H9 (cell line): ENCODE results near the gene OTOF. TPM values are rescaled to one million over a fixed set of nuclear protein-coding genes. Genes with fewer than 3 reads are reported as not detected.

Experiments used
- DNase-seq: peaks from one replicate; pipeline ENCODE4 v3.0.0-alpha.2; 2017
- H2AFZ ChIP-seq: one replicate; pipeline ENCODE4 v1.6.1; 2013; ENCODE audit warnings: mild to moderate bottlenecking, low read length, control low read depth, moderate library complexity
- H2AK5ac ChIP-seq: 2 replicates; pipeline ENCODE4 v1.6.1; 2013; ENCODE audit warnings: low read length, control low read depth, mixed read lengths; ENCODE audit not compliant: insufficient read length
- H2BK120ac ChIP-seq: one replicate; pipeline ENCODE4 v1.6.1; 2013; ENCODE audit warnings: low read depth, mild to moderate bottlenecking, low read length, control low read depth, inconsistent platforms; ENCODE audit not compliant: poor library complexity, severe bottlenecking
- H2BK12ac ChIP-seq: 2 replicates; pipeline ENCODE4 v1.6.1; 2013; ENCODE audit warnings: low read length, control low read depth, mixed read lengths, low read depth; ENCODE audit not compliant: insufficient read length
- H2BK15ac ChIP-seq: 2 replicates; pipeline ENCODE4 v1.6.1; 2013; ENCODE audit warnings: low read depth, low read length, control low read depth
- H2BK20ac ChIP-seq: one replicate; pipeline ENCODE4 v1.6.1; 2013; ENCODE audit warnings: low read depth, mild to moderate bottlenecking, low read length, control low read depth, inconsistent platforms; ENCODE audit not compliant: poor library complexity, severe bottlenecking
- H2BK5ac ChIP-seq: 2 replicates; pipeline ENCODE4 v1.6.1; 2013; ENCODE audit warnings: low read length, control low read depth, mixed read lengths; ENCODE audit not compliant: insufficient read length
- H3K14ac ChIP-seq: 2 replicates; pipeline ENCODE4 v1.6.1; 2013; ENCODE audit warnings: low read length, control low read depth; ENCODE audit not compliant: insufficient read depth
- H3K18ac ChIP-seq: 2 replicates; pipeline ENCODE4 v1.6.1; 2013; ENCODE audit warnings: low read depth, mild to moderate bottlenecking, mixed read lengths, low read length, control low read depth; ENCODE audit not compliant: insufficient read length
- H3K23ac ChIP-seq: 2 replicates; pipeline ENCODE4 v1.6.1; 2013; ENCODE audit warnings: low read length, control low read depth, mixed read lengths, low read depth; ENCODE audit not compliant: insufficient read length
- H3K23me2 ChIP-seq: 2 replicates; pipeline ENCODE4 v1.6.1; 2013; ENCODE audit warnings: low read depth, mild to moderate bottlenecking, mixed read lengths, low read length, control low read depth; ENCODE audit not compliant: insufficient read length, poor library complexity, severe bottlenecking
- H3K27ac ChIP-seq: 2 replicates; pipeline ENCODE4 v1.5.1; 2013; ENCODE audit warnings: low read length, control low read depth, mixed read lengths, low read depth; ENCODE audit not compliant: insufficient read length
- H3K27me3 ChIP-seq: 2 replicates; pipeline ENCODE4 v1.6.1; 2013; ENCODE audit warnings: low read length, control low read depth, inconsistent platforms; ENCODE audit not compliant: insufficient read depth
- H3K4ac ChIP-seq: 2 replicates; pipeline ENCODE4 v1.6.1; 2013; ENCODE audit warnings: low read depth, mild to moderate bottlenecking, control low read depth, inconsistent platforms, low read length, moderate library complexity
- H3K4me1 ChIP-seq: 2 replicates; pipeline ENCODE4 v1.6.1; 2013; ENCODE audit warnings: low read length, control low read depth, inconsistent platforms; ENCODE audit not compliant: insufficient read depth
- H3K4me2 ChIP-seq: 2 replicates; pipeline ENCODE4 v1.6.1; 2013; ENCODE audit warnings: low read length, control low read depth, mixed read lengths; ENCODE audit not compliant: insufficient read length, insufficient read depth
- H3K56ac ChIP-seq: 2 replicates; pipeline ENCODE4 v1.6.1; 2013; ENCODE audit warnings: low read depth, mild to moderate bottlenecking, mixed read lengths, low read length, control low read depth; ENCODE audit not compliant: insufficient read length
- H3K79me1 ChIP-seq: 2 replicates; pipeline ENCODE4 v1.6.1; 2013; ENCODE audit warnings: low read depth, mild to moderate bottlenecking, moderate library complexity, low read length, control low read depth, inconsistent platforms; ENCODE audit not compliant: insufficient read depth, poor library complexity, severe bottlenecking
- H3K79me2 ChIP-seq: 2 replicates; pipeline ENCODE4 v1.6.1; 2013; ENCODE audit warnings: low read length, control low read depth, inconsistent platforms; ENCODE audit not compliant: insufficient read depth
- H3K9ac ChIP-seq: 2 replicates; pipeline ENCODE4 v1.6.1; 2013; ENCODE audit warnings: low read length, control low read depth, mixed read lengths; ENCODE audit not compliant: insufficient read length; ENCODE audit errors: extremely low read depth
- H3K9me3 ChIP-seq: one replicate; pipeline ENCODE4 v1.6.1; 2013; ENCODE audit warnings: low read depth, low read length, inconsistent platforms; ENCODE audit not compliant: control insufficient read depth
- H3T11ph ChIP-seq: one replicate; pipeline ENCODE4 v1.6.1; 2013; ENCODE audit warnings: mild to moderate bottlenecking, low read length, control low read depth, inconsistent platforms
- H4K20me1 ChIP-seq: one replicate; pipeline ENCODE4 v1.6.1; 2013; ENCODE audit not compliant: control insufficient read depth, insufficient read length, insufficient read depth
- H4K5ac ChIP-seq: 2 replicates; pipeline ENCODE4 v1.6.1; 2013; ENCODE audit warnings: low read depth, mild to moderate bottlenecking, mixed read lengths, low read length, control low read depth; ENCODE audit not compliant: insufficient read length
- H4K8ac ChIP-seq: replicated peaks from 2 replicates; pipeline ENCODE4 v1.6.1; 2013; ENCODE audit warnings: low read length, control low read depth, mixed read lengths, low read depth; ENCODE audit not compliant: insufficient read length
- H4K91ac ChIP-seq: 2 replicates; pipeline ENCODE4 v1.6.1; 2013; ENCODE audit warnings: low read depth, mild to moderate bottlenecking, moderate library complexity, mixed read lengths, low read length, control low read depth; ENCODE audit not compliant: insufficient read length
- H3K27ac Mint-ChIP-seq, 3 experiments: 2 replicates in 2 of 3; 3 replicates in 1 of 3; pipeline ENCODE4 v1.8.0; 2020 to 2021; ENCODE audit warnings: mixed read lengths in 3 of 3, mild to moderate bottlenecking in 1 of 3, moderate library complexity in 1 of 3
- H3K27me3 Mint-ChIP-seq: 2 replicates; pipeline ENCODE4 v1.8.0; 2021; ENCODE audit warnings: low read depth, mild to moderate bottlenecking, moderate library complexity, mixed read lengths
- H3K36me3 Mint-ChIP-seq, 3 experiments: 2 replicates in 2 of 3; 3 replicates in 1 of 3; pipeline ENCODE4 v1.8.0; 2020 to 2021; ENCODE audit warnings: low read depth in 3 of 3, mixed read lengths in 3 of 3; ENCODE audit not compliant: insufficient read depth in 1 of 3
- H3K4me1 Mint-ChIP-seq, 2 experiments: 2 replicates each; pipeline ENCODE4 v1.8.0; 2020; ENCODE audit warnings: mixed read lengths in 2 of 2
- H3K4me3 Mint-ChIP-seq, 2 experiments: 2 replicates in 1 of 2; 3 replicates in 1 of 2; pipeline ENCODE4 v1.8.0; 2020 to 2021; ENCODE audit warnings: mild to moderate bottlenecking in 2 of 2, mixed read lengths in 2 of 2, moderate library complexity in 1 of 2
- H3K9me3 Mint-ChIP-seq, 2 experiments: 2 replicates in 1 of 2; 3 replicates in 1 of 2; pipeline ENCODE4 v1.8.0; 2020; ENCODE audit warnings: mild to moderate bottlenecking in 2 of 2, mixed read lengths in 2 of 2, moderate library complexity in 1 of 2
- WGBS: extraction: QIAGEN DNeasy Blood & Tissue Kit; methylation state at CpG from one replicate; pipeline ENCODE4 v1.1.7; 2013; ENCODE audit warnings: missing lambda C conversion rate, low lambda C conversion rate, mixed read lengths; ENCODE audit not compliant: insufficient read length; ENCODE audit errors: extremely low coverage; 5-methylcytosine and 5-hydroxymethylcytosine counted together
- total RNA-seq: library from RNA; stranded (reverse); gene quantifications from 2 replicates; pipeline ENCODE4 v1.2.1, GENCODE V29; 2021
- TF ChIP-seq, protein P1 (sequence below): fragments of 200-600 bp; sonication (generic); conservative IDR thresholded peaks from 3 replicates; pipeline ENCODE4 v1.8.0; 2021; ENCODE audit warnings: antibody characterized with exemption, mild to moderate bottlenecking

OTOF gene
- total RNA-seq, 1 experiment from 2014 or later, result 0.35 TPM

GRCh38 chr2:26444236-26444635 is 33.7 kb downstream of the OTOF start:
- Histone ChIP-seq H3K18ac (no peak overlapping the region), H2BK5ac (no peak overlapping the region), H2BK20ac (no peak overlapping the region), H3K14ac (no peak overlapping the region), H2BK120ac (no peak overlapping the region), H3K4me2 (no peak overlapping the region), H4K91ac (no peak overlapping the region), H3K4ac (no peak overlapping the region), H3K4me1 (no peaks in the 10 kb centered on the region), H4K5ac (no peak overlapping the region), H3K27ac (no peak overlapping the region), H2BK12ac (no peak overlapping the region), H3T11ph (no peak overlapping the region), H4K8ac (no peak overlapping the region), H2AK5ac (no peak overlapping the region), H2AFZ (no peak overlapping the region), H3K23me2 (no peaks in the 10 kb centered on the region), H3K9ac (no peak overlapping the region), H3K9me3 (no peaks in the 10 kb centered on the region), H3K27me3 (no peaks in the 10 kb centered on the region), H3K79me1 (no peaks in the 10 kb centered on the region), H3K23ac (no peak overlapping the region), H2BK15ac (no peak overlapping the region; the same call in 1 of the 2 replicates), H3K56ac (no peak overlapping the region), H4K20me1 (no peaks in the 10 kb centered on the region), H3K79me2 (no peaks in the 10 kb centered on the region)
- Mint-ChIP-seq H3K27ac (no peak overlapping the region), H3K36me3 (peaks cover 0 to 2% (median 0%) of the 10 kb centered on the region in 3 experiments; a peak in 1 of 7 replicates), H3K27me3 (no peaks in the 10 kb centered on the region; the same call in 1 of the 2 replicates), H3K4me1 (peaks cover 5 to 6% of the 10 kb centered on the region in 2 experiments; a peak in 3 of 4 replicates), H3K4me3 (no peak overlapping the region), H3K9me3 (no peaks in the 10 kb centered on the region)
- TF ChIP-seq, protein P1, sequence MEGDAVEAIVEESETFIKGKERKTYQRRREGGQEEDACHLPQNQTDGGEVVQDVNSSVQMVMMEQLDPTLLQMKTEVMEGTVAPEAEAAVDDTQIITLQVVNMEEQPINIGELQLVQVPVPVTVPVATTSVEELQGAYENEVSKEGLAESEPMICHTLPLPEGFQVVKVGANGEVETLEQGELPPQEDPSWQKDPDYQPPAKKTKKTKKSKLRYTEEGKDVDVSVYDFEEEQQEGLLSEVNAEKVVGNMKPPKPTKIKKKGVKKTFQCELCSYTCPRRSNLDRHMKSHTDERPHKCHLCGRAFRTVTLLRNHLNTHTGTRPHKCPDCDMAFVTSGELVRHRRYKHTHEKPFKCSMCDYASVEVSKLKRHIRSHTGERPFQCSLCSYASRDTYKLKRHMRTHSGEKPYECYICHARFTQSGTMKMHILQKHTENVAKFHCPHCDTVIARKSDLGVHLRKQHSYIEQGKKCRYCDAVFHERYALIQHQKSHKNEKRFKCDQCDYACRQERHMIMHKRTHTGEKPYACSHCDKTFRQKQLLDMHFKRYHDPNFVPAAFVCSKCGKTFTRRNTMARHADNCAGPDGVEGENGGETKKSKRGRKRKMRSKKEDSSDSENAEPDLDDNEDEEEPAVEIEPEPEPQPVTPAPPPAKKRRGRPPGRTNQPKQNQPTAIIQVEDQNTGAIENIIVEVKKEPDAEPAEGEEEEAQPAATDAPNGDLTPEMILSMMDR, result no peak
- no peak for DNase-seq
- WGBS, result no CpG with 5 or more reads among the region's 7 CpGs
